A549 (cell line): ENCODE results near the gene KCNQ5. TPM values are rescaled to one million over a fixed set of nuclear protein-coding genes. Genes with fewer than 3 reads are reported as not detected.

Experiments used
- ATAC-seq, 2 experiments: fragments of 200-7000 bp in 1 of 2; fragments of >200 bp in 1 of 2; cut with Nextera tagmentation in 1 of 2; cut with Tn5 transposase in 1 of 2; 3 replicates each; pipeline versions ENCODE4 v1.8.0 to v1.9.1; 2018 to 2020; ENCODE audit warnings: mild to moderate bottlenecking in 1 of 2, moderate library complexity in 1 of 2
- CTCF ChIA-PET: fragments of 300-600 bp; sonication (Branson Sonifier 250); formaldehyde crosslinking; extraction: SDS; loops from one replicate; lab custom pipeline; 2021; ENCODE audit warnings: antibody characterized with exemption, inconsistent platforms; lab: Yijun Ruan, JAX
- POLR2A ChIA-PET: fragments of 350-600 bp; formaldehyde crosslinking; extraction: SDS; loops from one replicate; lab custom pipeline; 2021; ENCODE audit warnings: antibody characterized with exemption, inconsistent platforms; lab: Yijun Ruan, JAX
- DNase-seq, 2 experiments: peaks; one replicate each; pipeline versions ENCODE4 v3.0.0 to v3.0.0-alpha.2; 2011 to 2016; ENCODE audit warnings: low read depth in 1 of 2, low spot score in 1 of 2
- FAIRE-seq: peaks from 2 replicates; lab custom pipeline; 2011; peaks lifted over from hg19 to GRCh38; lab: Jason Lieb, UNC
- H3K27ac ChIP-seq, 2 experiments: fragments of >200 bp; sonication (Bioruptor Twin); formaldehyde crosslinking; 3 replicates each; pipeline ENCODE4 v1.5.1; 2016 to 2017
- H3K4me1 ChIP-seq: fragments of >200 bp; sonication (Bioruptor Twin); formaldehyde crosslinking; 3 replicates; pipeline ENCODE4 v1.6.1; 2016
- H3K4me2 ChIP-seq: fragments of >200 bp; sonication (Bioruptor Twin); formaldehyde crosslinking; 3 replicates; pipeline ENCODE4 v1.6.1; 2016
- H3K4me3 ChIP-seq: fragments of >200 bp; sonication (Bioruptor Twin); formaldehyde crosslinking; 3 replicates; pipeline ENCODE4 v1.5.1; 2016
- H3K9me3 ChIP-seq: fragments of >200 bp; sonication (Bioruptor Twin); formaldehyde crosslinking; 3 replicates; pipeline ENCODE4 v1.6.1; 2016
- BCL3 ChIP-seq: fragments of >200 bp; sonication (Bioruptor Twin); formaldehyde crosslinking; IDR thresholded peaks from 3 replicates; pipeline ENCODE4 v1.6.1; 2016
- CBX8 ChIP-seq: fragments of 200-600 bp; sonication (generic); IDR thresholded peaks from 2 replicates; pipeline ENCODE4 v1.6.1; 2016
- CEBPB ChIP-seq, 2 experiments: fragments of >200 bp in 1 of 2; sonication (Bioruptor Twin) in 1 of 2; formaldehyde crosslinking in 1 of 2; IDR thresholded peaks; 2 replicates each; pipeline ENCODE4 v1.6.1; 2012 to 2016
- CHD2 ChIP-seq: fragments of 150-350 bp; IDR thresholded peaks from 2 replicates; pipeline ENCODE4 v1.6.1; 2014; ENCODE audit warnings: low read length; ENCODE audit not compliant: partially characterized antibody
- E2F6 ChIP-seq: IDR thresholded peaks from 2 replicates; pipeline ENCODE4 v1.6.1; 2012; ENCODE audit warnings: low read depth, borderline replicate concordance
- ELK1 ChIP-seq: fragments of 150-350 bp; IDR thresholded peaks from 2 replicates; pipeline ENCODE4 v1.6.1; 2014; ENCODE audit warnings: low read depth, mild to moderate bottlenecking, low read length
- EP300 ChIP-seq, 2 experiments: fragments of >200 bp; sonication (Bioruptor Twin); formaldehyde crosslinking; IDR thresholded peaks; 2 replicates in 1 of 2; 3 replicates in 1 of 2; pipeline ENCODE4 v1.6.1; 2016 to 2017
- ESRRA ChIP-seq: fragments of 150-350 bp; IDR thresholded peaks from 2 replicates; pipeline ENCODE4 v1.6.1; 2014; ENCODE audit warnings: mild to moderate bottlenecking, low read length, borderline replicate concordance
- FOSL2 ChIP-seq, 2 experiments: fragments of 450-650 bp in 1 of 2; fragments of >200 bp in 1 of 2; sonication (Bioruptor Twin) in 1 of 2; formaldehyde crosslinking; IDR thresholded peaks; 2 replicates each; pipeline versions ENCODE4 v1.5.0 to v1.6.1; 2016 to 2020; ENCODE audit warnings: mild to moderate bottlenecking in 1 of 2, moderate library complexity in 1 of 2
- GATA3 ChIP-seq: IDR thresholded peaks from 2 replicates; pipeline ENCODE4 v1.6.1; 2012; ENCODE audit warnings: borderline replicate concordance
- HES2 ChIP-seq: fragments of >200 bp; sonication (Bioruptor Twin); formaldehyde crosslinking; IDR thresholded peaks from 2 replicates; pipeline ENCODE4 v1.6.1; 2016
- HEYL ChIP-seq: fragments of 250-450 bp; sonication (Bioruptor Pico); IDR thresholded peaks from 2 replicates; pipeline ENCODE4 v1.8.0; 2021; ENCODE audit warnings: mild to moderate bottlenecking, moderate library complexity
- HOXA7 ChIP-seq: fragments of 250-450 bp; sonication (Bioruptor Pico); IDR thresholded peaks from 2 replicates; pipeline ENCODE4 v1.5.0; 2020; ENCODE audit warnings: mild to moderate bottlenecking, moderate library complexity
- HOXB5 ChIP-seq: fragments of 250-450 bp; sonication (Bioruptor Pico); IDR thresholded peaks from 2 replicates; pipeline ENCODE4 v1.5.0; 2020; ENCODE audit warnings: mild to moderate bottlenecking, moderate library complexity
- JUN ChIP-seq, 2 experiments: fragments of >200 bp; sonication (Bioruptor Twin); formaldehyde crosslinking; IDR thresholded peaks; 2 replicates in 1 of 2; 3 replicates in 1 of 2; pipeline ENCODE4 v1.6.1; 2016 to 2017
- JUNB ChIP-seq: fragments of >200 bp; sonication (Bioruptor Twin); formaldehyde crosslinking; IDR thresholded peaks from 2 replicates; pipeline ENCODE4 v1.6.1; 2016
- KDM1A ChIP-seq: fragments of 200-600 bp; sonication (generic); IDR thresholded peaks from 2 replicates; pipeline ENCODE4 v1.6.1; 2016; ENCODE audit warnings: low read depth, mild to moderate bottlenecking
- KDM5A ChIP-seq: fragments of 200-600 bp; sonication (generic); IDR thresholded peaks from 2 replicates; pipeline ENCODE4 v1.6.1; 2016; ENCODE audit warnings: antibody characterized with exemption, mild to moderate bottlenecking
- MAFK ChIP-seq: fragments of 450-650 bp; IDR thresholded peaks from 2 replicates; pipeline ENCODE4 v1.6.1; 2014; ENCODE audit not compliant: partially characterized antibody
- MAX ChIP-seq: IDR thresholded peaks from 2 replicates; pipeline ENCODE4 v1.6.1; 2012
- MYC ChIP-seq: IDR thresholded peaks from 2 replicates; pipeline ENCODE4 v1.6.1; 2012; ENCODE audit warnings: mild to moderate bottlenecking, inconsistent platforms, low read length, improper control_type of control experiment, borderline replicate concordance
- NFE2L2 ChIP-seq: fragments of 150-350 bp; conservative IDR thresholded peaks from 2 replicates; pipeline ENCODE4 v1.6.1; 2014; ENCODE audit warnings: low read length
- POLR2A ChIP-seq: IDR thresholded peaks from 2 replicates; pipeline ENCODE4 v1.6.1; 2012; ENCODE audit warnings: mild to moderate bottlenecking, low read length
- RAD21 ChIP-seq, 2 experiments: fragments of >200 bp in 1 of 2; sonication (Bioruptor Twin) in 1 of 2; formaldehyde crosslinking in 1 of 2; IDR thresholded peaks in 1 of 2; conservative IDR thresholded peaks in 1 of 2; 2 replicates in 1 of 2; 3 replicates in 1 of 2; pipeline ENCODE4 v1.6.1; 2012 to 2018; ENCODE audit warnings: inconsistent platforms in 1 of 2
- RFX5 ChIP-seq: fragments of 450-650 bp; IDR thresholded peaks from 2 replicates; pipeline ENCODE4 v1.7.1; 2014; ENCODE audit warnings: antibody characterized with exemption, mild to moderate bottlenecking, moderate library complexity
- SMC3 ChIP-seq: fragments of >200 bp; sonication (Bioruptor Twin); formaldehyde crosslinking; IDR thresholded peaks from 3 replicates; pipeline ENCODE4 v1.6.1; 2018; ENCODE audit warnings: inconsistent platforms
- TP53 ChIP-seq: fragments of 250-450 bp; sonication (Bioruptor Pico); IDR thresholded peaks from 2 replicates; pipeline ENCODE4 v1.5.0; 2021; ENCODE audit warnings: mild to moderate bottlenecking, moderate library complexity
- USF2 ChIP-seq: fragments of 450-650 bp; IDR thresholded peaks from 2 replicates; pipeline ENCODE4 v1.6.1; 2014; ENCODE audit warnings: antibody characterized with exemption
- ZFP36 ChIP-seq: fragments of 450-650 bp; IDR thresholded peaks from 2 replicates; pipeline ENCODE4 v1.6.1; 2014; ENCODE audit warnings: borderline replicate concordance; ENCODE audit not compliant: partially characterized antibody
- ZSCAN20 ChIP-seq: fragments of 250-450 bp; sonication (Bioruptor Pico); IDR thresholded peaks from 2 replicates; pipeline ENCODE4 v1.8.0; 2022; ENCODE audit warnings: mild to moderate bottlenecking, moderate library complexity
- WGBS: methylation state at CpG from one replicate; pipeline ENCODE4 v1.1.6; 2017; ENCODE audit errors: missing lambda C conversion rate; 5-methylcytosine and 5-hydroxymethylcytosine counted together
- polyA plus RNA-seq, 4 experiments: library from polyadenylated mRNA; depleted of rRNA in 3 of 4; stranded (reverse); fragments of >200 nt; fragmentation: RNase III in 1 of 4; extraction: RNeasy Plus Mini Kit Qiagen cat#74134 plus additional on column Dnase treatment in 1 of 4; gene quantifications; 2 replicates in 3 of 4; 3 replicates in 1 of 4; pipeline ENCODE4 v1.2.3, GENCODE V29; 2011 to 2017

Gene KCNQ5
- polyA plus RNA-seq, 2 of the 4 experiments (the other 2 are of a cell fraction): 1.2 to 1.3 TPM

GRCh38 chr6:73064266-73064665 is 442.4 kb downstream of the KCNQ5 start:
- 80% methylated on average over 1 of the region's 1 CpG for WGBS
- POLR2A ChIA-PET: no interaction called here
- TF ChIP-seq CEBPB (IDR thresholded peaks at IDR 0.05) (no peak), HEYL (CRISPR knock-in tag) (no peak), CHD2 (no peak), RAD21 (conservative IDR thresholded peaks at IDR 0.05 in 1 of 2, IDR thresholded peaks at IDR 0.05 in 1 of 2) (no peak), EP300 (IDR thresholded peaks at IDR 0.05) (no peak), TP53 (CRISPR knock-in tag) (no peak), NFE2L2 (no peak), ELK1 (no peak), ZSCAN20 (CRISPR knock-in tag) (no peak), SMC3 (no peak), POLR2A (no peak), CBX8 (no peak), ESRRA (no peak), MYC (no peak), KDM5A (no peak), HOXA7 (CRISPR knock-in tag) (no peak), USF2 (no peak), HOXB5 (CRISPR knock-in tag) (no peak), RFX5 (no peak), MAX (no peak)

GRCh38 chr6:73073238-73073637 is 451.4 kb downstream of the KCNQ5 start:
- H3K27ac ChIP-seq: peak overlapping the region; percentile 65 to 81
- TF ChIP-seq MAFK (peak; percentile 86), ZFP36 (no peak), NFE2L2 (peak; percentile 53), FOSL2 (IDR thresholded peaks at IDR 0.05) (no peak), FOSL2 (CRISPR knock-in tag; IDR thresholded peaks at IDR 0.05) (peak; percentile 66)
- H3K9me3 ChIP-seq: no peaks in the 10 kb centered on the region
- ChIA-PET CTCF (interaction anchor here (2.1 kb wide), 1 partner anchor 56 kb away, joined by 6 read pairs; no protein-coding TSS in a partner anchor), POLR2A (no interaction called here)
- H3K4me2 ChIP-seq: peak overlapping the region; percentile 57
- ATAC-seq (peak; percentile 96 to 98), DNase-seq (peak in 1 of 2 experiments; percentile 63), FAIRE-seq (no peak)
- WGBS: 7% methylated on average over 2 of the region's 2 CpGs
- peaks cover 43% of the 10 kb centered on the region for H3K4me1 ChIP-seq
- H3K4me3 ChIP-seq: no peak overlapping the region

More at GRCh38 chr6:73064266-73064665, 442.4 kb downstream of the KCNQ5 start:
- DNase-seq: no peak
- H3K9me3 ChIP-seq: no peaks in the 10 kb centered on the region
- no peak for ATAC-seq
- H3K4me2 ChIP-seq: no peak overlapping the region
- FAIRE-seq: no peak
- no peak overlapping the region for H3K27ac ChIP-seq
- CTCF ChIA-PET: interaction anchor here (1.1 kb wide), 1 partner anchor 38 kb away, joined by 3 read pairs; no protein-coding TSS in a partner anchor
- no peak overlapping the region for H3K4me3 ChIP-seq
- no peaks in the 10 kb centered on the region for H3K4me1 ChIP-seq

GRCh38 chr6:73074175-73074574 is 452.3 kb downstream of the KCNQ5 start:
- peaks cover 51% of the 10 kb centered on the region for H3K4me1 ChIP-seq
- peak overlapping the region; percentile 65 to 81; a peak in 4 of 6 replicates for H3K27ac ChIP-seq
- DNase-seq (peak; percentile 9 to 55), ATAC-seq (peak; percentile 69 to 86; a peak in 3 of 6 replicates)
- POLR2A ChIA-PET: no interaction called here
- WGBS: 4% methylated on average over 1 of the region's 1 CpG
- no peaks in the 10 kb centered on the region for H3K9me3 ChIP-seq
- no peak overlapping the region for H3K4me3 ChIP-seq
- TF ChIP-seq HES2 (no peak), SMC3 (0 out of 3 replicates have a peak, but pooled peaks have one; percentile 8), CEBPB (IDR thresholded peaks at IDR 0.05) (peak in 1 of 2 experiments; percentile 34; a peak in 1 of 4 replicates), BCL3 (0 out of 3 replicates have a peak, but pooled peaks have one; percentile 30), GATA3 (peak; percentile 89), E2F6 (no peak), JUN (IDR thresholded peaks at IDR 0.05) (0 out of 5 replicates have a peak, but pooled peaks of 1 of the 2 experiments have one; percentile 32), KDM1A (no peak), FOSL2 (IDR thresholded peaks at IDR 0.05) (peak; percentile 74), FOSL2 (CRISPR knock-in tag; IDR thresholded peaks at IDR 0.05) (peak; percentile 81), ESRRA (no peak), EP300 (IDR thresholded peaks at IDR 0.05) (peak; percentile 37 to 66; a peak in 1 of 5 replicates), JUNB (peak; percentile 91), MAX (peak; percentile 39; the same call in 1 of the 2 replicates)
- TF ChIP-seq, all 56 proteins: peak for 9
- FAIRE-seq: peak; percentile 36
- peak overlapping the region; percentile 57 for H3K4me2 ChIP-seq
- CTCF ChIA-PET: interaction anchor here (1.1 kb wide), 1 partner anchor 8 kb away, joined by 3 read pairs; no protein-coding TSS in a partner anchor
